KMS-11 (cell line): ENCODE data around the gene PSMB2.

Source experiments
- H2AFZ ChIP-seq: fragments of 200-600 bp; sonication (generic); 2 replicates; pipeline ENCODE4 v1.6.1; 2016; ENCODE audit warnings: antibody characterized with exemption, mixed run types, low read depth
- H3K27ac ChIP-seq: fragments of 200-600 bp; sonication (generic); 2 replicates; pipeline ENCODE4 v1.6.1; 2016; ENCODE audit warnings: mild to moderate bottlenecking, mixed run types
- H3K27me3 ChIP-seq: fragments of 200-600 bp; sonication (generic); 2 replicates; pipeline ENCODE4 v1.6.1; 2017; ENCODE audit warnings: mild to moderate bottlenecking, low read depth, mixed run types, moderate library complexity; ENCODE audit not compliant: insufficient read depth
- H3K36me3 ChIP-seq: fragments of 200-600 bp; sonication (generic); 2 replicates; pipeline ENCODE4 v1.6.1; 2017; ENCODE audit warnings: mild to moderate bottlenecking, mixed run types; ENCODE audit not compliant: insufficient read depth
- H3K4me1 ChIP-seq: fragments of 200-600 bp; sonication (generic); 2 replicates; pipeline ENCODE4 v1.6.1; 2016; ENCODE audit warnings: mild to moderate bottlenecking, low read depth, mixed run types; ENCODE audit not compliant: poor library complexity, severe bottlenecking
- H3K4me2 ChIP-seq: fragments of 200-600 bp; sonication (generic); 2 replicates; pipeline ENCODE4 v1.7.0; 2016; ENCODE audit warnings: mild to moderate bottlenecking, mixed run types
- H3K4me3 ChIP-seq: fragments of 200-600 bp; sonication (generic); IDR thresholded peaks from 2 replicates; pipeline ENCODE4 v1.6.1; 2017; ENCODE audit warnings: low read depth, low read length, mixed read lengths; ENCODE audit not compliant: insufficient read depth
- H3K79me2 ChIP-seq: fragments of 200-600 bp; sonication (generic); 2 replicates; pipeline ENCODE4 v1.6.1; 2016; ENCODE audit warnings: low read depth, mixed run types; ENCODE audit not compliant: insufficient read depth
- H3K9ac ChIP-seq: fragments of 200-600 bp; sonication (generic); 2 replicates; pipeline ENCODE4 v1.6.1; 2016; ENCODE audit warnings: mild to moderate bottlenecking, mixed run types
- H4K20me1 ChIP-seq: fragments of 200-600 bp; sonication (generic); 2 replicates; pipeline ENCODE4 v1.6.1; 2016; ENCODE audit warnings: mild to moderate bottlenecking, mixed run types; ENCODE audit not compliant: insufficient read depth
- TF ChIP-seq, protein P1 (sequence below): fragments of 200-600 bp; sonication (generic); conservative IDR thresholded peaks from 2 replicates; pipeline ENCODE4 v1.6.1; 2017; ENCODE audit warnings: low read depth, mild to moderate bottlenecking, antibody characterized with exemption, low read length, moderate library complexity, mixed read lengths

The PSMB2 gene

DNA sequence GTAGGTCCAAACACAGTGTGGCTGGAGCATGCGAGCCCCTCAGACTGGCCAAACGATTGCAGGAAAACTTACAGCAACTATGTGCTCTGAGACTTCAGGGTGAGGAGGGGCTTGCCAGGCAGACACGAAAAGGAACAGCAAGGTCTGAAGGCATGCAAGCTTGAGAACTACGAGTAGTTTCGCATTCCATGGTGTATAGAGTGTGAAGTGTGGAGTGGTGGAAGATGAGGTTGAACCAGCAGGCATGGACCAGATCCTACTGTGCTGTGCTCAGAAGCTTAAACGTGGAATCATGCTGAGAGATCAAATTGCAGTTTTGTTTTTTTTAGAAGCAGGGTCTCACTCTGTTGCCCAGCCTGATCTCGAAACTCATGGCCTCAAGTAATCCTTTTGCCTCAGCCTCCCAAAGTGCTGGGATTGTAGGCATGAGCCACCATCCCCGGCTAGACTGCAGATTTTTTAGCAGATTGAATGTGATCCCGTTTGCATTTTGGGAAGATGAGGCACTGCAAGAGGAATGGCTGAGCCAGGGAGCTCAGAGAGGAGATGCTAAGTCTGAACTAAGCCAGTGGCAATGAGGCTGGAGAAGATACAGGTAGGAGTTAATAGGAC is 73.3 kb downstream of the PSMB2 start:
- Histone ChIP-seq H3K27ac (no peak overlapping the region), H3K4me1 (no peaks in the 10 kb centered on the region)

DNA sequence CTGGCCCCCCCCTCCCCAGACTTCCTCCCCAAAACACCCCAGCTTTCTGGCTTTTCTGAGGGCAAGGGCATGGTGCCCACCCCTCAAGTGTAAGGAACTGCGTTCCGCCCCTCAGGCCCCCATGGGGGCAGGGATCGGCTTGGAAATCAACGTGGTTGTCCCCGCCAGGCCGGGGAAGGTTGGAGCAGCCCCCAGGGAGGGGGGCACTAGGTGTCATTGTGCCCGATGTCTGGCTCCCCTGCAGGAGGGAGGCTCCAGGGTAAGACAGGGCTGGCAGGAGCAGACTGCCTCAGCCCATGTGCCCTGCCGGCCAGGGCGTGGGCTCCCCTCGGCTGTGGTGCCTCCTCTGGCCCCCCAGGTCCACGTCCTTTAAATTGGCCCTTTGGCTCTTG is 75.6 kb downstream of the PSMB2 start:
- H3K9ac ChIP-seq = no peak overlapping the region
- no peaks in the 10 kb centered on the region for H3K4me1 ChIP-seq
- no peaks in the 10 kb centered on the region for H3K79me2 ChIP-seq
- H3K36me3 ChIP-seq = no peaks in the 10 kb centered on the region
- H3K27ac ChIP-seq = no peak overlapping the region
- H2AFZ ChIP-seq = no peak overlapping the region
- TF ChIP-seq, protein P1, sequence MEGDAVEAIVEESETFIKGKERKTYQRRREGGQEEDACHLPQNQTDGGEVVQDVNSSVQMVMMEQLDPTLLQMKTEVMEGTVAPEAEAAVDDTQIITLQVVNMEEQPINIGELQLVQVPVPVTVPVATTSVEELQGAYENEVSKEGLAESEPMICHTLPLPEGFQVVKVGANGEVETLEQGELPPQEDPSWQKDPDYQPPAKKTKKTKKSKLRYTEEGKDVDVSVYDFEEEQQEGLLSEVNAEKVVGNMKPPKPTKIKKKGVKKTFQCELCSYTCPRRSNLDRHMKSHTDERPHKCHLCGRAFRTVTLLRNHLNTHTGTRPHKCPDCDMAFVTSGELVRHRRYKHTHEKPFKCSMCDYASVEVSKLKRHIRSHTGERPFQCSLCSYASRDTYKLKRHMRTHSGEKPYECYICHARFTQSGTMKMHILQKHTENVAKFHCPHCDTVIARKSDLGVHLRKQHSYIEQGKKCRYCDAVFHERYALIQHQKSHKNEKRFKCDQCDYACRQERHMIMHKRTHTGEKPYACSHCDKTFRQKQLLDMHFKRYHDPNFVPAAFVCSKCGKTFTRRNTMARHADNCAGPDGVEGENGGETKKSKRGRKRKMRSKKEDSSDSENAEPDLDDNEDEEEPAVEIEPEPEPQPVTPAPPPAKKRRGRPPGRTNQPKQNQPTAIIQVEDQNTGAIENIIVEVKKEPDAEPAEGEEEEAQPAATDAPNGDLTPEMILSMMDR = no peak
- H4K20me1 ChIP-seq = no peaks in the 10 kb centered on the region
- no peaks in the 10 kb centered on the region for H3K27me3 ChIP-seq
- no peak overlapping the region for H3K4me2 ChIP-seq
- no peak overlapping the region for H3K4me3 ChIP-seq

More for the DNA sequence above, 73.3 kb downstream of the PSMB2 start:
- H4K20me1 ChIP-seq = no peaks in the 10 kb centered on the region
- H3K4me3 ChIP-seq = no peak overlapping the region
- no peaks in the 10 kb centered on the region for H3K79me2 ChIP-seq
- H3K36me3 ChIP-seq = no peaks in the 10 kb centered on the region
- no peak overlapping the region for H2AFZ ChIP-seq
- H3K27me3 ChIP-seq = no peaks in the 10 kb centered on the region
- H3K4me2 ChIP-seq = no peak overlapping the region
- no peak overlapping the region for H3K9ac ChIP-seq
- TF ChIP-seq, protein P1 = no peak

DNA sequence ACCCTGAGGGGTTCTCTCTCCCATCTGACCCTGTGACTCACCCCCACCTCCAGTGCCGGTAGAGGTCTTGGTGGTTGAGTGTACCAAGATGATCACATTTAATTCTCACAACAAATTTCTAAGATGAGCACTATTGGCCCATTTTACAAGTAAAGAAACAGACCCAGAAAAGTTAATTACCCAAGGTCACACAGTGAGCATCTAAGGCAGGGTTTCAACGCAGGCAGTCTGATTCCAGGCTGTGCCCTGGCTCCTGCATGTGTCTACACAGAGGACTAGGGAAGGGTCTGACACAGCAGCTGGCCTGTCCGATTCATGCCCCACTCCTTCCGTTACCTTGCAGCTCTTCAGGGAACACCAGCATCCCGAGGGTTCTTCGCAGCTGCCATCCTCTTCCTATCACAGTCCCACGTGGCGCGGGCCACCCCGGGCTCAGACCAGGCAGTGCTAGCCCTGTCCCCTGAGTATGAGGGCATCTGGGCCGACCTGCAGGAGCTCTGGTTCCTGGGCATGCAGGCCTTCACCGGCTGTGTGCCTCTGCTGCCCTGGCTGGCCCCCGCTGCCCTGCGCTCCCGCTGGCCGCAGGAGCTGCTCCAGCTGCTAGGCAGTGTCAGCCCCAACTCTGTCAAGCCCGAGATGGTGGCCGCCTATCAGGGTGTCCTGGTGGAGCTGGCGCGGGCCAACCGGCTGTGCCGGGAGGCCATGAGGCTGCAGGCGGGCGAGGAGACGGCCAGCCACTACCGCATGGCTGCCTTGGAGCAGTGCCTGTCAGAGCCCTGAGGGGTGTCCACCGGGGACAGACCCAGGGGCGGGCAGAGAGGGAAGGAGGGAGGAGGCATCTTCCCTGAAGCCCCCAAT is 76.2 kb downstream of the PSMB2 start:
- TF ChIP-seq, protein P1 = peak; percentile 24
- no peaks in the 10 kb centered on the region for H3K79me2 ChIP-seq
- no peaks in the 10 kb centered on the region for H3K36me3 ChIP-seq
- H2AFZ ChIP-seq = no peak overlapping the region
- H3K4me2 ChIP-seq = no peak overlapping the region
- H3K4me3 ChIP-seq = no peak overlapping the region
- H3K9ac ChIP-seq = no peak overlapping the region
- H3K27ac ChIP-seq = no peak overlapping the region
- H3K4me1 ChIP-seq = no peaks in the 10 kb centered on the region
- H4K20me1 ChIP-seq = no peaks in the 10 kb centered on the region
- no peaks in the 10 kb centered on the region for H3K27me3 ChIP-seq

DNA sequence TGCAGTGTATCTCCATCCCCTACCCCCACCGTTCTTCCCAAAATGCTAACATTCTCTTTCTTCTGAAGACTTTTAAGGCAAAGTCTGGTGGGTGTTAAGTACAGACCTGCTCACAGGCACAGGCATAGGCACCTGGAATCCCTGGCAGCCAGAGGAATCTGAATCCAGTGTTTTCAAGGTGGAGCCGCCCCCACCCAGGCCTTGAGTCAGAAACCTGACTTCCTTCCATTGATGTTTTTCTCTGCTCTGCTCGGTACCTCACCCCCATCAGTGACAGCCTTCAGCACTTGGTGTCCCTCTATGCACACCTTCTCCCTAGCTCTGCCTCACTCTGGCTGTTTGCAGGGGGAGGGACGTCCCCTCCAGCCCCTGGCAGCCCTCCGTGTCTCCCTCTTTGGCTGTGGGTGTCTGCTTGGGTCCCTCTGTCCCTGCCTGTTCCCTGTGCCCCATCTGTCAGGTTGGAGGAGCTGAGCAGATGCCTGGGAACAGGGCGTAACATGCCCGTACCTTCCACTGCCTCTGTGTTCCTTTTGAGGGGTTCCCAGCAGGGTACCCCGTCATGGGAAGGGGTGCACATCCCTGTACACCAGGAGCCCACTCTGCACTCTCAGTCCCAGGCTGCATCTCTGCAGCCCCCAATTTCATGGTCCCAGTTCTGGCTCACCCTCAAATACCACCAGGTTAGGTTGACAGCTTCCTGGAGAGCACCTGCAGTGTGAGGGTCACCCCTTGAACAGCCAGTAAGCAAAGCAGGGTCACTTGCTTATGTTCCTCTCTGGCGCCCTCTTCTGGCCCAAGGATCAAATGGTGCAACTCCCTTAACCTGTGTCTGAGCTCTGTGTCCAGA is 77.1 kb downstream of the PSMB2 start:
- Histone ChIP-seq H3K4me2 (no peak overlapping the region), H3K36me3 (no peaks in the 10 kb centered on the region), H3K4me3 (no peak overlapping the region)

More for the DNA sequence above, 77.1 kb downstream of the PSMB2 start:
- H3K9ac ChIP-seq = no peak overlapping the region
- H2AFZ ChIP-seq = no peak overlapping the region
- no peaks in the 10 kb centered on the region for H4K20me1 ChIP-seq
- no peaks in the 10 kb centered on the region for H3K79me2 ChIP-seq
- no peaks in the 10 kb centered on the region for H3K27me3 ChIP-seq
- TF ChIP-seq, protein P1 = peak; percentile 80
- H3K4me1 ChIP-seq = peaks cover 2% of the 10 kb centered on the region
- no peak overlapping the region for H3K27ac ChIP-seq
